Muscle of back (tissue), 13 donors: ENCODE data around the gene IFT43. TPM values are rescaled to one million over a fixed set of nuclear protein-coding genes. Genes with fewer than 3 reads are reported as not detected.

ENCODE experiments used
- DNase-seq, 3 donors: peaks; one replicate each; pipeline versions ENCODE4 v3.0.0 to v3.0.0-alpha.2; 2013
- long read RNA-seq, 9 donors: transcript quantifications; one replicate each; lab custom pipeline, GENCODE V29; 2026
- polyA plus RNA-seq, 10 donors: library from polyadenylated mRNA; unstranded; fragments of 120-200 nt; gene quantifications; one replicate each; pipeline ENCODE4 v1.2.1, GENCODE V29; 2013; ENCODE audit not compliant: insufficient read length in 10 of 10

Gene IFT43
- polyA plus RNA-seq, result 10 to 100 TPM; 20.7 to 27.5 (median 23.8) TPM
- long read RNA-seq, donor 1, transcript IFT43-202 (9 exons, 833 nt), result major isoform, 15 of 28 reads
- long read RNA-seq, donor 1, partial matches to known transcripts, result 5 of 28 reads
- long read RNA-seq, donor 1, other reads (novel, unspliced or antisense), result 8 of 28 reads
- long read RNA-seq, donor 2, transcript IFT43-202 (9 exons, 833 nt), result major isoform, 7 of 14 reads
- long read RNA-seq, donor 2, partial matches to known transcripts, result 7 of 14 reads
- long read RNA-seq, donor 2, other reads (novel, unspliced or antisense), result 0 of 14 reads
- long read RNA-seq, donor 3, result 0 reads
- long read RNA-seq, donor 4, transcript IFT43-202 (9 exons, 833 nt), result major isoform, 10 of 21 reads
- long read RNA-seq, donor 4, partial matches to known transcripts, result 11 of 21 reads
- long read RNA-seq, donor 4, other reads (novel, unspliced or antisense), result 0 of 21 reads
- long read RNA-seq, donor 5, transcript IFT43-202 (9 exons, 833 nt), result major isoform, 12 of 21 reads
- long read RNA-seq, donor 5, partial matches to known transcripts, result 0 of 21 reads
- long read RNA-seq, donor 5, other reads (novel, unspliced or antisense), result 8 of 21 reads
- long read RNA-seq, donor 6, transcript IFT43-202 (9 exons, 833 nt), result major isoform, 13 of 35 reads
- long read RNA-seq, donor 6, partial matches to known transcripts, result 22 of 35 reads
- long read RNA-seq, donor 6, other reads (novel, unspliced or antisense), result 0 of 35 reads
- long read RNA-seq, donor 7, transcript IFT43-202 (9 exons, 833 nt), result major isoform, 8 of 19 reads
- long read RNA-seq, donor 7, partial matches to known transcripts, result 0 of 19 reads
- long read RNA-seq, donor 7, other reads (novel, unspliced or antisense), result 11 of 19 reads
- long read RNA-seq, donor 8, transcript IFT43-202 (9 exons, 833 nt), result major isoform, 10 of 10 reads
- long read RNA-seq, donor 8, partial matches to known transcripts, result 0 of 10 reads
- long read RNA-seq, donor 8, other reads (novel, unspliced or antisense), result 0 of 10 reads
- long read RNA-seq, donor 9, result 0 reads

DNA sequence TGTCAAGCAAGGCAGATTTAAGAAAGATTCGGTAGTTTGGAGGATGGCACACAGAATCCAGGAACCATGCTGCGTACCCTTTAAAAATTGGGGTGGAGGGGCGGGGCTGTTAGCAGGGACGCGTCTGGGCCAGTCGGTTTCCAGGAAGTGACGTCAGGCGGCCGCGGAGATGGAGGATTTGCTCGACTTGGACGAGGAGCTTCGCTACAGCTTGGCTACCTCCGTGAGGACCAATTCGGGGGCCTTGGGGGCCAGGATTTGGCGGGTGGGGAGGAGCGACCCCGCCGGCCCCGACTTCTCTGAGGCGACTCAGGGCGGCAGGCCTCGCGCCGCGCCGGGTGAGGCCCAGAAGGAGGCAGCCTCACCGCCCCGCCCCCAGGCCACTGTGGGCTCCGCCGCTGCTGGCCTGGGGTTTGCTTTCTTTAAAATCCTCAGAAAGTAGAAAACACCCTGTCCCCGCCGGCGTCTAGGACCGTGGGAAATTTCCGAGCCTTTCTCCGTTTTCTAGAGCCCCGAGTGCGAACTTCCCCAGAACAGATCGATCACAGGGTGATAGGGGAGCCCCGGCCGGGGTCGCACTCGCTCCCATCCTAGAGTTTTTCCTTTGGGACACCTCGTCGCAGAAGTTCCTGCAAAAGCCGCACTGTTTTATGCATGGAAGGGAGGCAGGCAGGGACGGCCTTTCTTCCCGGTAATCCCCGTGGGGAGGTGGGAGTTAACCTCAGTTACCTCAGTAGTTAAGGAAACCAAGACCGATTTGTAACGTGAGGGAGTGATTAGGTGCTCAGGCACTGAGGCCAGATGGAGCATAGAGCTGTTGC is at the start of gene IFT43:
Gene IFT43, plus strand, starts transcription at position 146 of the 821 bp plus-strand sequence. Its CDS starts 24 bp downstream, at position 170.
- DNase-seq, result peak; percentile 84 to 98 (median 95)

DNA sequence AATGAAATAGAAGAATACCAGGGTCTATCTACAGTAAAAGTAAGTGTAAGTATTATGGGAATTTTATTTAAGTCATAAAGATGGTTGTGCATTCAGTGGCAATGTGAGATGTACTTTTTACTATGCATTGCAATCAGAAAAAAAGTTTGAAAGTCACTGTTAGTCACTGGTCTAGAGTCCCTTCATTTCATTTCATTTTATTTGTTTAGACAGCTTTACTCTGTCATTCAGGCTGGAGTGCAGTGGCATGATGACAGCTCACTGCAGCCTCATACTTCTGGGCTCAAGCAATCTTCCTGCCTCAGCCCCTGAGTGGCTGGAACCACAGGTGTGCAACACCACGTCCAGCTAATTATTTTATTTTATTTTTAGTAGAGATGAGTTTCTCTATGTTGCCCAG is 46.4 kb upstream of the IFT43 start:
- no peak for DNase-seq

DNA sequence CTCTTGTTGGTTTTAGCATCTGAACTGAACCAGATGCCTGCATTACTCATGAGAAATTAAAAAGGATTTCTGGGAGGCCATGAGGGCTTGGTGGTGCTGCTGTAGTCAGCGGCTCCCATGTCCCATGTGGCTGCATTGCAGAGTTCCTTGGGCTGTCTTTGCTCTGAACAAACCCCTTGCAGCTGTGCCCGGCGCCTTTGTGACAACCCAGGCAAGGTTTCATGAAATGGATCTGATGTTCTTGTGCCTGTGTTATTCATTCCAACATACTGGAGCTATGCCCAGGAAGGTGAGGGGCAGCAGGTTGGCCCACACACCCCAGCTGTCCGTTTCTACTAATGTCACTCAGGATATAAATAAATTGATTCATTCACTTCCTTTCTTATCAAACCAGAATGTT is 44.5 kb upstream of the IFT43 start:
- DNase-seq, result peak; percentile 29 to 68 (median 59)

DNA sequence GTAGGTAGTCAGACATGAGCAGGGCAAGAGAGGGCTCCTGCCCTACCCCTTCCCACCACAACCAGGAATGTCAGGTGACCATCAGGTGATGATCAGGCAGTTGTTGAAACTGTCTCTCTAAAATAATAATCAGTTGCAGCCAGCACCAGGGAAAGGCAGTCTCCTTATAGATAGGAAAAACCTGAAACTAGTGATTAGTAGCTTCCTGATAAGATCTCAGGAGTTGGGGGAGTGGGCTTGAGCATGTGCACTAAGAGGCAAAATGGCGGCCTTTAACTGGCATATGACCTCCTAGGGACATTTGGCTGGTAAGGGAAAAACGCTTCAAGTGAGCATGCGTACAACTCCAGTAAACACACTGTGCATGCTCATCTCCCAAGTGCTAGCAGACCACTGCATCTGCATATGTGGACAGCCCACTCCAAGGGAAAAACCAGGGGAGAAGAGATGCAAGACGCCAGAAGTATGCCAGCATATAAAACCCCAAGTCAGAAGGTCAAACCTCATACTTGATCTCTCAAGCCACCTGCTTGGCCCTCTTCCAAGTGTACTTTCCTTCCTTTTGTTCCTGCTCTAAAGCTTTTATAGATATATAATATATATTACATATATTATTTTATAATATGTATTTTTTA is 40.8 kb upstream of the IFT43 start:
- no peak for DNase-seq

DNA sequence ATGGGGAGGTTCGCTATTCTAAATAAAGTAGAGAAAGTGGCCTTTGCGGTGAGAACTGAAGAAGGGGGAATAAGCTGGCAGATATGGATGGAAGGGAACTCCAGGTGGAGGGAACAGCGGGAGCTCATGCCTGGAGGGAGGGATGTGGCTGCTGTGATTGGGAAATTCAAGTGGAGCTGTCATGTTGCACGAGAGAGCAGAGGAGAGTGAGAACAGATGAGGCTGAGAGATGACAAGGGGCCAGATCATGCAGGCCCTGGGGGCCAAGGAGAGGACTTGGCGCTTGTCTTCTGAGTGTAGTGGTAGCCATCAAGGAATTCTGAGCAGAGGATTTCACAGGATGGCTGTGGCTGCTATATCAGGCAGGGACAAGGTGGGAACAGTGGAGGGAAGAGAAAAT is 38.8 kb upstream of the IFT43 start:
- DNase-seq, result no peak

DNA sequence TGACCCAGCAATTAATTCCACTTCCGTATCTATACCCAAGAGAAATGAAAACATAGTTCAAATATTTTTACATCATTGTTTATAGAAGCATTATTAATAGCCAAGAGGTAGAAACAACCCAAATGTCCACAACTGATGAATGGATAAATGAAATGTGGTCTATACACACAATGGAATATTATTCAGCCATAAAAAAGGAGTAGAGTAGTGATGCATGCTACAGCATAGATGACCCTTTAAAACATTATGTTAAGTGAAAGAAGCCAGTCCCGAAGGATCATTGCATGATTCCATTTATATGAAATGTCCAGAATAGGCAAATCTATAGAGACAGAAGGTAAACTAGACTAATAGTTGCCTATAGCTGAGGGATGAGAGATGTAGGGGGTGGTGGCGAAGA is 33.1 kb upstream of the IFT43 start:
- no peak for DNase-seq

DNA sequence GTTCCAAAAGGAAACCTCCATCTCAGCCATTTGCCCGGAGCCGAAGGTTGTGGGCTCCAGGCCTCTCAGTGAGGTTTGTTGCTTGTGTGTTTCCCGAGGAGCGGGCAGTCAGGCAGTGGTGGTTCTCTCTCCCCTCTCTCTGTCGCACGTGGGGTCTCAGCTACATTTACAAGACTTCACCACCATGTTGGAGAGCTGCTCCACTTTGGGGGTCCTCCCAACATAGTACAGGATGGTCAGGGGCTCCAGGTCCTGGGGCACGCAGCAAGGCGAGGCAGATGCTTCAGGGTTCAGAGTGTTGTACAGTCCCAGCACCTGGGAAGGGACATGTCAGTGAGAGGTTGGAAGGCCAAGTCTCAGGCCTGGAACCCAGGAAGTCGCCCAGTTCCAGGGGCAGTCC is 26.5 kb upstream of the IFT43 start:
- no peak for DNase-seq

DNA sequence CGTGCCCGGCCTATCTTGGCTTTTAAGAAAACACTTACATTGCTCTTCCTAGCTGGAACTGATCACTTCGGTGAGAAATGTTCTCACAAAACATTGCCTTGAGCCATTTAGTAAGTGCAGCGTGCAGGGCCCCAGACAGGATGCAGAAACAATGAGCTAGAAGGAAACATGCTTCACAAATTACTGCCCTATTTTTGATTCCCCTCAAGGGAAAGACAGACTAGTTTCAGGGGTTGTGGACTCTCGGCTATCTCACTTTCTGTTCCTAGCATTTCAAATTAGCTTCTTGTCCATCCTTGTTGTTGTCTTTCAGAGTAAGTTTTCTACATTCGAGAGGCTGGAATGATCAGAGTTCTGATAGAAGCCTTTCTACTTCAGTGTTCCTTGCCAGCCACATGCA is 25.3 kb upstream of the IFT43 start:
- DNase-seq, result no peak

DNA sequence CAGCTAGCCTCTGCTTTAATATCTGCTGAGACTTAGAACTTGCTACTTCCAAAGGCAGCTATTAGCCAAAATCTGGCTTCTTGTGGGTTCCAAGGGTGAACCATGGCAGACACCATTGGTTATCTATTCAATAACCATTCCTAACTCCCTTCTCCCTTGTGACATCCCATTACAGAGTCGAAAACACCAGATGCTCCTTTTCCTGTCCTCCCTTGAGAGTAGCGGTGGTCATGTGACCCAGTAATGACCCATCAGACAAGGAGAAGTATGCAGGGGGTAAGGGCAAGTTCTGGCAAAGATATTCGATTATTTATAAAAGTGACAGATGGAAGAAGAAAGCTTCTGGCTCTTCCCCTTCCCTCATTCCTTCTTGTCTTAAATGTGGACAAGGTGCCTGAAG is 23.9 kb upstream of the IFT43 start:
- DNase-seq, result no peak

DNA sequence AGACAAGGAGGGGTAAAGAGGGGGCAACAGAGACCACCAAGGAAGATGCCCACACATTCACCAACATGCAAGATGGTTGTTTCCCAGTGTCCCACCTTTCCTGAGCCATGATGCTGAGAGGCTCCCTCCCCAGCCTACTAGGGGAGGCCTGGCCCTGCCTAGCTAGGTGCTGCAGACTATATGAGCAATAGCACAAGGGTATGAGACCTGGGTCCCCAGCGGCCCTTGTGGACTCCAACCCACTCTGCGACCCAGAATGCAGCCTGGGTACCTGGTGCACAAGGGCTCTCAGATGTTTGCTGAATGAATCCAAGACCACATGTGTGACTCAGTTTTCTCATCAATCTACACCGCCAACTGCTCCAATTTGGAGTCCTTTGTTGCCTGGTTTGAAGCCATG is 17.7 kb upstream of the IFT43 start:
- no peak for DNase-seq

DNA sequence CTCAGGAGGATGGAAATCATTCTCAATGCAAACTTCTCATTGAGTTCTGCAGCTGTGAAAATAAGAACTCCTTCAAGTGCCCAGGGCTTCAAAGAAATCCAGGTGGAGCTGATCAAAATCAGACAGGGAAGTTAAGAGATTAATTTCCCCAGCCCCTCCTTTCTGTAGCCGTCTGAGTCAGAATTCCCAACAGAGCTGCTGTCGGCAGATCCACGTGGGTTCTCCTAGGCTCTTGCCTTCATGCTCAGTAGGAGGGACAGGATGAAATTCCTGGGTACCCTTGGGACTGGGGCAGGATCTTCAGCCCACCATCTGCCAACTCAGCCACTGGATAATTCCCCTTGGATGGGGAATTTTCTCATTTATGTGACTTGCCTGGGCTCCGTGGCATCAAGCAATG is 17.1 kb upstream of the IFT43 start:
- DNase-seq, result no peak

DNA sequence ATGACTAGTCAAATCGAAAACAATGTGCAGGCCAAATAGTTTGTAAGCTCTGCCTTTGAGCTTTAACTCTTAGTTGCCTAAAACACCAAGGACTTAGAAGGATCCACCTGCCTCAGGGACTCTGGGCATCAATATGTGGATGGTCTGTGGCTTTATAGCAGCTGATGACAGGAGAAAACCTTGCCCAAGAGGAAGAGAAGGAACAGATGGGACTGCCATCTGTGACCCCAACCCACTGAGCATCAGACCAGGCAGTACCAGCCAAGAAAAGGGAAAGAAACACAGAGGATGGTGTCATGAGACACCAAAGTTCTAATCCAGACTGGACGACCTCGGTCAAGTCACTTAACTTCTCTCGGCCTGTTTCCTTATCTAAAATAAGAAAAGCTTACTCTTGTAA is 16.4 kb upstream of the IFT43 start:
- DNase-seq, result no peak

DNA sequence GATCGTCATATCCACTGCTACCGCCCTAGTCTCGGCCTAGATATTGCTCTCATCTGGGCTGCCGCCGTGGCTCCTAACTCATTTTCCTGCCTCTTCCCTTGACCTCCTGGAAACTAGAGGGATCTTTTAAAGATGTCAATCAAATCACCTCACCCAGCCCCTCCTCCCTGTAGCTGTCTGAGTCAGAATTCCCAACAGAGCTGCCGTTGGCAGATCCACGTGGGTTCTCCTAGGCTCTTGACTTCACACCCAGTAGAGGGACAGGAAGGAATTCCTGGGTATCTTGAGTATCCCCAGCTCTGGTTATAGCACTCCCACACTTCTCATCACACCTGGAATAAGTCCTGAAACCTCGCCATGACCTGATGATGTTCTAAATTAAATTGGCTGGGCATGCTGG is 15.7 kb upstream of the IFT43 start:
- DNase-seq, result no peak

DNA sequence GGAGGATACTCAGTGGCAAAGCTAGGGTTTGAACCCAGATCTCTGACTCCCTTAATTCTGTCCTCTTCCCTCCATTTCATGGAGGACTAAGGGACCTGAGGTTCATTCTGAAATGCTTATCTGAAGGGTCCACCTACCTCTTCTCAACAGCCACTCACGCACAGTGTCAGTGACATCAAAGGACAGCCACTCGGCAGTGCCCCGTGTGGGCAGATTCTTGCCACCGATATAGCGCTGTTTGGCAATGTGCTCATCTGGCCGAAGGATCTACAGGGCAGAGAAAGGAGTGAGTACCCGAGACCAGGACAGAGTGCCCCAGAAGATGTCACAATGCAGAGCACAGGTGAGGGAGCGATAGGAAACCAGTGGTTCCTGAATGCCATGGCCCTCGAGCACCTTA is 14.6 kb upstream of the IFT43 start:
- DNase-seq, result no peak

DNA sequence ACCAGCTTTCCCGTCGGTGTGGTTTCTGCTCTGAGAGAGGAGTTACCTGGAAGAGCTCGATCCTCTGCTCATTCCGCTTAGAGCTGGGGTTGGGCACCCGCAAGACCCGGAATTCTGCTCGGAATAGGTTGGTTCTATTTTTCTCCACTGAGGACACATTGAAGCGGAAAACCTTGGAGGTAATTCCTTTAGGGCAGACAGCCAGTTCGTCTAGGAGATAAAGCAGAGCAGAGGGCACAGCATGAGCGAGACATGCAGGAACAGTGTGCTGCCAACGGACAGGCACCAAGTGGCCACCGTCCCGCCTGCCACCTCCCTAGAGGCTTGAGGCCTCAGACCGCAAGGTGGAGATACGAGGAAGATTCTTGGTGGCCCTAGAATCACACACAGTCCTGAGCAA is 14.1 kb upstream of the IFT43 start:
- DNase-seq, result no peak

DNA sequence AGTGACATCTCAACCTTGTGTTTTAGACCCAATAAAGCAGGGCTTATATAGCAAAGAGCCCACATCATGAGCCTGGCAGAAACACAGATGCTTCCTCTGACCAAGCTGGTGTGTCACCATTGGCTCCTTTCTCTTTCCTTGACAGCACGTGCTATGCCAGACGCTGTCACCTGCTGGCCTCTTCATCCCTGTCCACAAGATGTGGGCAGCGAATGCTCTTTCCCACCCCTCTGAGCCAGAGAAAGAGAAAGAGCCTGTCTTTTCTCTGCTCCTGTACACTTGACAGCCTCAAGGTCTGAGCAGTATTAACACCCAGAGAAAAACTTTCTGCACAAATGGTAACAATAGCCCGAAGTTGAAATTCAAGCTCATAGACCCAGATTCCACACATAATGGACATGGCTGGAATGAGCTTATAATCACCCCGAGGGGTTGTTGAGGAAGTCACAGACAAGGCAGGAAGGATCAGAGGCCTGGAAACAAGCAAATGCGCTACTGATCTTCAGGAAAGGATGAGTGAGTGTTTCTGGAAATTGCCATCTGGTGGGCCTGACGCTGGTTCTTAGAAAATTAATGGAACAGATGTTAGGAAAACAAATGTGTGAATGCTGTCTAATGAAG is 12.7 kb upstream of the IFT43 start:
- no peak for DNase-seq

DNA sequence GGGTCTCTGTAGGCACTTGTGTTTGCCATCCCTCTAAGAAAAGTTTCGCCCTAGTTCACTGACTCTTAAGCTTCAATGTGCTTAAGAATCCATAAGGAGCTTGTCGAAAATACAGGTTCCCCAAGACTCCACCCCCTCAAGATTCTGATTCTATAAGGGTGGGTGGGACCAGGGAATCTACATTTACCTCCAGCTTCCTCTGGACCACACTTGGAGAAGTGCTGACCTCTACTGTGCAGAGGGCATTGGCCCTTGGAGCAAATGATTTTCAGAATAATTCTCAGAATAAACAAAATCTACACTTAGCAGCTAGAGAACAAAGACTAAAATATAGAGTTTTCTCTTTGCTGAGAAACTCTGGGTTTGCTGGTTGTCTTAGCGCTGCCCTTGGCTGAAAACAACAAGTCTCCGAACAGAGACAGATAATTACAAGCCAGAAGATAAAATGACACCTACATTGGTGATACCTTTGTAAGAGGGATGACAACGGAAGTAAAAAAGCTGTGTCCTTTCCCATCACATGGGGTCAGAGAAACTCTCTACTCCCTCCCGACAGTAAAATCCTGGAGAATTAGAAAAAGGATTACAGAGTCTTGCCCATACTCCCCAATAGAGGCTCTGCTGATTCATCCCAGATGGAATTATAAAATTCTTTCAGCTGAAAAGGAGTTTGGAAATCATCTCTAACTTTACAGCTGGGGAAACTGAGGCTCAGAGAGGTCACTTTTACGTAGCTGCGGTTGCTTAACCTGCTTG is 8.6 kb upstream of the IFT43 start:
- peak in 1 of 3 donors; percentile 40 for DNase-seq

DNA sequence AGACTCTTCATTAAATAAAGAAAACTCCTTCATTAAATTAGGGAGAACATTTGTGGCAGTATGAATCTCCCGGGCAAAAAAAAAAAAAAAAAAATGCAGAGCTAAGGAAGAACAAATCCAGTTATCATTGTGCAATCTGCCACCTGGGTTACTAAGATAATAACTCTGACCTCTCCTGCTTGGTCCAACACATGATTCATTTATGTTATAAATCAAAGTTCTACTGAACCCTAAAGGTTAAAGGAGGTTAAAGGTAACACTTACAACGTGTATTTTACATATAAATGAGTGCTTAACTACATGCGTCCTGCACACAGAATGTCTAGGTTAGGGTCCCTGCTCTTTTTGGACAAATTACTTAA is 8.0 kb upstream of the IFT43 start:
- no peak for DNase-seq

DNA sequence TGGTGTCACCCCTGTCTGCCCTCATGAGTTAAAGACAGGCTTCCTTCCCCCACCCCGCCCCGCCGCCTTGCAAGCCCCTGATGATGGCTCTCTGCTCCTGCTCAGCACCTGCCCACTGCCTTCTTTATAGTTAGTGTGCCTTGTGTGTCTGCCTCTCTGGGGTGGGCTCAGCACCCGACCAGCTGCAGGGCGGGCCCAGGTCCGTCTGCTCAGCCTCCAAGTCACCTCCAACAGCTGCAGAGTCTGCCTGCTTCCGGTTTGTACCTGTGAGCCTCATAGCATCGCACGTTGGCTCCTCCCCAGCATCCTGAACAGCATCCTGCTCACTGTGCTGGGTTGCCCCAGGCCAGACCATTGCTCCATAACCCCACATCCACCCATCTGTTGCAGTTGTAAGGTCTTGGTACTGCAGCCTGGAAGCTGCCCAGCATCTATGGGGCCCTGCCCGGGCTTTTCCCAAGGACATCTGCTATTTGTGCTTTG is 7.3 kb upstream of the IFT43 start:
- peak in 1 of 3 donors; percentile 20 for DNase-seq

DNA sequence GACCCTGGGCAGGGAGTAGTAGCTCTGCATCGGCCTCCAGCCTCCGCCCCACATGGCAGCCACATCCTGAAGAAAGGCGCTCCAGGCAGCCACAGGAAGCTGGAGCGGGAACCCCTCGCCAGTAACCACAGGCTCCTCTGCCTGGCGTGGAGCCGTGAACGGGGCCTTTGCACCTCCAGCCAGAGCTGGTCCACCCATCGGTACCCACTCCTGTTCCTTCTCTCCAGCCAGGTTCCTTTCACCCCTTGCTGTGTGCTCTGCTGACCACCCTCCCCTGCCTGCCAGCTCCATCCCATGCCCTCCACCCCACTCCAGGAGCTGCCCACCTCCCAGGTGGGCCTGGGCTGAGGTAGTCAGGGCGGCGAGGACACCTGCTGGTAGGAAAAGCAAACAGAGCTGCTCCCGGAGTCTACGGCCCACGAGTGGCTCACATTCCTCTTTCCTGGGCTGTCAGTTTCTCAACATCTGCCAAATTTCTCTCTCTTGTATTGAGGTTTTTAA is 6.4 kb upstream of the IFT43 start:
- DNase-seq, result peak in 2 of 3 donors; percentile 55 to 73
